HepG2 (cell line): ENCODE data around the gene CRADD. TPM values are rescaled to one million over a fixed set of nuclear protein-coding genes. Genes with fewer than 3 reads are reported as not detected.

Experiments
- ATAC-seq: fragments of 200-7000 bp; cut with Tn5 transposase; 3 replicates; pipeline ENCODE4 v1.9.1; 2020; ENCODE audit warnings: mild to moderate bottlenecking, moderate library complexity
- BruUV-seq: library from RNA; stranded (reverse); fragments of 400-500 nt; replicated peaks from 2 replicates; lab custom pipeline; 2021; lab: Mats Ljungman, UMichigan
- CTCF ChIA-PET: fragments of 300-600 bp; formaldehyde crosslinking; extraction: SDS; loops from one replicate; lab custom pipeline; 2021; ENCODE audit warnings: low total read pairs, inconsistent platforms, low intra/inter-chr PET ratio; lab: Yijun Ruan, JAX
- POLR2A ChIA-PET: fragments of 350-600 bp; sonication (Branson Sonifier 250); formaldehyde crosslinking; loops from one replicate; lab custom pipeline; 2020; ENCODE audit warnings: antibody characterized with exemption, inconsistent platforms; lab: Yijun Ruan, JAX
- DNase-seq: peaks from one replicate; pipeline ENCODE4 v3.0.0-alpha.2; 2015; ENCODE audit warnings: low spot score
- FAIRE-seq: peaks from 3 replicates; lab custom pipeline; 2011; peaks lifted over from hg19 to GRCh38; lab: Jason Lieb, UNC
- H2AFZ ChIP-seq: one replicate; pipeline ENCODE4 v1.6.1; 2011; ENCODE audit warnings: low read length, inconsistent platforms
- H3K27ac ChIP-seq: fragments of 300-600 bp; 3 replicates; pipeline ENCODE4 v1.8.0; 2011; ENCODE audit warnings: mixed run types, mild to moderate bottlenecking, mixed read lengths, low read length, inconsistent platforms; ENCODE audit not compliant: insufficient read depth; ENCODE audit errors: extremely low read length
- H3K27me3 ChIP-seq, 2 experiments: fragments of 200-600 bp in 1 of 2; 2 replicates in 1 of 2; 3 replicates in 1 of 2; pipeline versions ENCODE4 v1.6.0 to v1.8.0; 2011; ENCODE audit warnings: low read length in 2 of 2, mild to moderate bottlenecking in 2 of 2, moderate library complexity in 2 of 2, inconsistent platforms in 1 of 2; ENCODE audit not compliant: insufficient read depth in 2 of 2, control insufficient read depth in 1 of 2
- H3K36me3 ChIP-seq, 2 experiments: fragments of 200-600 bp in 1 of 2; replicated peaks in 1 of 2; 2 replicates in 1 of 2; 3 replicates in 1 of 2; pipeline versions ENCODE4 v1.5.1 to v1.8.0; 2011; ENCODE audit warnings: low read length in 2 of 2, inconsistent platforms in 1 of 2; ENCODE audit not compliant: insufficient read depth in 2 of 2, control insufficient read depth in 1 of 2
- H3K4me1 ChIP-seq: 2 replicates; pipeline ENCODE4 v1.5.1; 2012; ENCODE audit warnings: low read length, inconsistent platforms; ENCODE audit not compliant: insufficient read depth
- H3K4me2 ChIP-seq: 2 replicates; pipeline ENCODE4 v1.6.0; 2011; ENCODE audit warnings: low read depth, low read length, inconsistent platforms
- H3K4me3 ChIP-seq, 3 experiments: fragments of 200-600 bp in 1 of 3; sonication (generic), shearing (Covaris generic) in 1 of 3; replicated peaks in 1 of 3; 2 replicates each; pipeline ENCODE4 v1.5.1; 2011 to 2016; ENCODE audit warnings: low read length in 3 of 3, inconsistent platforms in 2 of 3, low read depth in 2 of 3, mild to moderate bottlenecking in 2 of 3, control low read depth in 1 of 3, mixed read lengths in 1 of 3; ENCODE audit not compliant: insufficient read depth in 1 of 3
- H3K79me2 ChIP-seq: one replicate; pipeline ENCODE4 v1.6.1; 2011; ENCODE audit warnings: low read length, inconsistent platforms; ENCODE audit not compliant: insufficient read depth
- H3K9ac ChIP-seq: 2 replicates; pipeline ENCODE4 v1.6.0; 2011; ENCODE audit warnings: mild to moderate bottlenecking, low read depth, low read length, inconsistent platforms; ENCODE audit not compliant: insufficient read depth
- H3K9me3 ChIP-seq: 2 replicates; pipeline ENCODE4 v1.5.1; 2012; ENCODE audit warnings: mild to moderate bottlenecking, low read length
- H4K20me1 ChIP-seq: 2 replicates; pipeline ENCODE4 v1.6.0; 2011; ENCODE audit warnings: inconsistent platforms, mild to moderate bottlenecking, low read length, moderate library complexity; ENCODE audit not compliant: insufficient read depth
- GFI1 ChIP-seq: sonication (generic); formaldehyde crosslinking; IDR thresholded peaks from 2 replicates; pipeline ENCODE4 v1.5.0; 2020; ENCODE audit warnings: missing genetic modification reagents, mild to moderate bottlenecking, borderline replicate concordance
- GRHL1 ChIP-seq: sonication (generic); formaldehyde crosslinking; conservative IDR thresholded peaks from 2 replicates; pipeline ENCODE4 v1.8.0; 2022; ENCODE audit warnings: missing genetic modification reagents
- GTF2F1 ChIP-seq: fragments of 150-350 bp; IDR thresholded peaks from 2 replicates; pipeline ENCODE4 v1.6.1; 2014; ENCODE audit warnings: low read length
- HOXA5 ChIP-seq: sonication (generic); formaldehyde crosslinking; IDR thresholded peaks from 2 replicates; pipeline ENCODE4 v1.4.0; 2020; ENCODE audit warnings: missing genetic modification reagents
- NCOR1 ChIP-seq: fragments of 200-600 bp; sonication (generic); IDR thresholded peaks from 2 replicates; pipeline ENCODE4 v1.7.0; 2017; ENCODE audit warnings: antibody characterized with exemption, low read length, borderline replicate concordance
- RBFOX2 ChIP-seq: fragments of 200-400 bp; formaldehyde crosslinking; IDR thresholded peaks from 2 replicates; pipeline ENCODE4 v1.6.1; 2017; ENCODE audit warnings: low read depth, mild to moderate bottlenecking, low read length
- ZBED4 ChIP-seq: sonication (generic); formaldehyde crosslinking; IDR thresholded peaks from 2 replicates; pipeline ENCODE4 v1.4.0; 2020; ENCODE audit warnings: missing genetic modification reagents, borderline replicate concordance
- ZBTB46 ChIP-seq: sonication (generic); formaldehyde crosslinking; IDR thresholded peaks from 2 replicates; pipeline ENCODE4 v1.4.0; 2020; ENCODE audit warnings: mild to moderate bottlenecking, missing genetic modification reagents, borderline replicate concordance
- ZFP82 ChIP-seq: sonication (generic); formaldehyde crosslinking; IDR thresholded peaks from 2 replicates; pipeline ENCODE4 v1.5.1; 2020; ENCODE audit warnings: mild to moderate bottlenecking, missing genetic modification reagents, borderline replicate concordance
- ZNF17 ChIP-seq: sonication (generic); formaldehyde crosslinking; IDR thresholded peaks from 2 replicates; pipeline ENCODE4 v1.5.0; 2020; ENCODE audit warnings: mild to moderate bottlenecking, missing genetic modification reagents
- ZNF224 ChIP-seq: sonication (generic); formaldehyde crosslinking; IDR thresholded peaks from 2 replicates; pipeline ENCODE4 v1.5.0; 2020; ENCODE audit warnings: mild to moderate bottlenecking, missing genetic modification reagents
- ZNF326 ChIP-seq: sonication (generic); formaldehyde crosslinking; IDR thresholded peaks from 2 replicates; pipeline ENCODE4 v1.4.0; 2020; ENCODE audit warnings: missing genetic modification reagents, borderline replicate concordance
- ZNF589 ChIP-seq: sonication (generic); formaldehyde crosslinking; conservative IDR thresholded peaks from 2 replicates; pipeline ENCODE4 v1.8.0; 2022; ENCODE audit warnings: mild to moderate bottlenecking, moderate library complexity, missing genetic modification reagents
- ZNF597 ChIP-seq: sonication (generic); formaldehyde crosslinking; IDR thresholded peaks from 2 replicates; pipeline ENCODE4 v1.5.0; 2020; ENCODE audit warnings: missing genetic modification reagents
- WGBS: methylation state at CpG from one replicate; pipeline ENCODE4 v1.1.6; 2017; ENCODE audit warnings: low lambda C conversion rate; 5-methylcytosine and 5-hydroxymethylcytosine counted together
- in situ Hi-C: cut with HindIII; loops from 2 replicates; pipeline ENCODE4 v1.10.0; 2017; ENCODE audit warnings: low pct_unique_long_range_greater_than_20kb; ENCODE audit not compliant: extremely low pct_ligation_motif_present
- intact Hi-C: fragments of 100-400 bp; cut with micrococcal nuclease; formaldehyde crosslinking; loops from one replicate; pipeline ENCODE4 v1.10.0; 2022; ENCODE audit not compliant: unreplicated experiment
- polyA plus RNA-seq, 8 experiments: library from polyadenylated mRNA; depleted of rRNA in 3 of 8; stranded (reverse) in 7 of 8; unstranded in 1 of 8; fragments of >200 nt; fragmentation: Illumina TruSeq in 4 of 8; extraction: Trizol in 4 of 8; gene quantifications; 2 replicates each; pipeline versions ENCODE4 v1.2.1 to v1.2.3, GENCODE V29; 2011 to 2016; ENCODE audit warnings: low read depth in 4 of 8, missing spikeins in 1 of 8, mixed read lengths in 1 of 8; ENCODE audit not compliant: insufficient read depth in 1 of 8
- total RNA-seq, 5 experiments: library from RNA; depleted of rRNA; stranded (reverse); fragments of >200 nt; fragmentation: Illumina TruSeq; extraction: Trizol; gene quantifications; 2 replicates each; pipeline ENCODE4 v1.2.3, GENCODE V29; 2016; ENCODE audit warnings: low read depth in 1 of 5

Gene CRADD
- total and polyA plus RNA-seq, 2 of the 13 experiments (the other 11 are each of a cell fraction or from before 2014, with no cell fraction given): 12.4 to 18.8 TPM

- intact Hi-C loops (loop anchor here (5.0 kb wide), 1 partner anchor 338 kb away; no protein-coding TSS in a partner anchor), in situ Hi-C loops (no loop called here)
- peak overlapping the region; percentile 69 for H3K27ac ChIP-seq
- peak overlapping the region; percentile 65 for H3K4me2 ChIP-seq
- H3K9me3 ChIP-seq: no peaks in the 10 kb centered on the region
- H3K27me3 ChIP-seq: no peaks in the 10 kb centered on the region
- H3K4me3 ChIP-seq: peak overlapping the region in 1 of 3 experiments; percentile 20; a peak in 2 of 6 replicates
- FAIRE-seq (peak; percentile 39), DNase-seq (peak; percentile 66), ATAC-seq (peak; percentile 83)
- H2AFZ ChIP-seq: peak overlapping the region; percentile 45
- H3K9ac ChIP-seq: no peak overlapping the region
- 0% methylated on average over 2 of the region's 2 CpGs for WGBS
- CTCF ChIA-PET: no interaction called here
- no peaks in the 10 kb centered on the region for H3K79me2 ChIP-seq
- POLR2A ChIA-PET: interaction anchor here (1.0 to 1.8 kb wide), 3 partner anchors 17 to 83 kb away, joined by 3 to 5 read pairs (median 4); partner anchors contain the start of gene CRADD
- BruUV-seq: no TSS peak
- H3K4me1 ChIP-seq: peaks cover 46% of the 10 kb centered on the region
- no peaks in the 10 kb centered on the region for H4K20me1 ChIP-seq
- no peaks in the 10 kb centered on the region for H3K36me3 ChIP-seq
- TF ChIP-seq HOXA5 (CRISPR knock-in tag): no peak
- no peak for TF ChIP-seq ZBED4 (CRISPR knock-in tag)
- TF ChIP-seq ZBTB46 (CRISPR knock-in tag): no peak
- peak; percentile 48; the same call in 1 of the 2 replicates for TF ChIP-seq GFI1 (CRISPR knock-in tag)
- 0 out of 2 replicates have a peak, but pooled peaks have one; percentile 41 for TF ChIP-seq ZFP82
- no peak for TF ChIP-seq ZNF589 (CRISPR knock-in tag)
- no peak for TF ChIP-seq GRHL1 (CRISPR knock-in tag)
- TF ChIP-seq ZNF17 (CRISPR knock-in tag): no peak
- no peak for TF ChIP-seq GTF2F1
- no peak for TF ChIP-seq ZNF224 (CRISPR knock-in tag)
- no peak for TF ChIP-seq RBFOX2
- TF ChIP-seq ZNF597 (CRISPR knock-in tag): no peak
- TF ChIP-seq NCOR1: peak; percentile 77; the same call in 1 of the 2 replicates
- no peak for TF ChIP-seq ZNF326 (CRISPR knock-in tag)
These were observed 82.4 kb downstream of the CRADD start for GRCh38 chr12:93759512-93760081.
